ENCODE data around the gene EMID1. TPM values are rescaled to one million over a fixed set of nuclear protein-coding genes. Genes with fewer than 3 reads are reported as not detected.
"Not testable (repeated sequence)": the region's sequence is repeated elsewhere in the genome, so short reads cannot be mapped to it uniquely, and the experiment has no call there.

Gene EMID1
- total and polyA plus RNA-seq, 2 donors = 4.7 to 9.9 TPM

DNA sequence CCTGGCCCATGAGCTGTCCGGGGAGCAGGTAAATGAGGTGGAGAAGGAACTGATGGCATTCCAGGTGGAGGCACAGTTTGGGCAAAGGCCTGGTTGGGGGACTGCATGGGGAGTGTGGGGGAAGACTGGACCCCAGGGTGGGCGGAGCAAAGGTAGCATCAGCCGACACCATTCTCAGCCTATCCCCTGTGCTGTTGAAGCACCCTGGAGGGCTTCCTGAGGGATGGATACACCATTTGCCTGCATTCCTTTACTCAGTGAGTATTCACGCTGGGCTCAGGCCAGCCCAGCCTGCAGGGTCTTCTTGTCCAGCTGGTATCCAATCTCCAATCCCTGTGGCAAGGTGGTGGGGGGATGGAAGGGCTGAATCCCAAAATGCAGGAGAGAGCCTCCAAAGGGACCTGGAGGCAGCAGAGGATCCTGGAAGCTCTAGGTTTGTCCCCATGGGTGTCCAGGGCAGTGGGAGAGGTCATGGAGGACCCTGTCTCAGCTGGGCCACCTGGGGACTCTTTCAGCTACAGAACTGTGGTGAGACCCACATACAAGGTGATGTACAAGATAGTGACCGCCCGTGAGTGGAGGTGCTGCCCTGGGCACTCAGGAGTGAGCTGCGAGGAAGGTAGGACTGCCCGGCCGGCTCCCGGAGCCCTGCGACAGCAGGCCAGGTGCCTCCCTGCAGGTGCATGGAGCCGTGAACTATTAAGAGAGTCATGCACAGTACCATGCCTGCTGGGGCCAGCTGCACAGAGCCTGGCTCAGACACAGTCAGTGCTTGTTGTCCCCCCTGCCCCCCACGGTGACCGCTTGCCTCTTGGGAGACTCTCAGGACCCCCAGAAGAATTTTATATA is 9.5 kb downstream of the EMID1 start:
- H3K4me3 ChIP-seq (ENCODE audit: low read length in 2 of 2) = no peak overlapping the region
- no peaks in the 10 kb centered on the region for H3K4me1 ChIP-seq (ENCODE audit: control insufficient read depth in 2 of 2, insufficient read depth in 2 of 2, low read length in 2 of 2)
- WGBS = 96% methylated on average over 14 of the region's 14 CpGs
- no peak for DNase-seq (ENCODE audit: low read depth in 6 of 9, low spot score in 9 of 9)
- no peaks in the 10 kb centered on the region for H3K27me3 ChIP-seq (ENCODE audit: control insufficient read depth in 2 of 2, insufficient read depth in 1 of 2, low read length in 1 of 2)
- H3K36me3 ChIP-seq (ENCODE audit: control insufficient read depth in 2 of 2, insufficient read depth in 2 of 2, low read length in 1 of 2) = no peaks in the 10 kb centered on the region
- H3K9me3 ChIP-seq (ENCODE audit: control insufficient read depth in 2 of 2, insufficient read depth in 1 of 2, low read length in 1 of 2) = no peaks in the 10 kb centered on the region
- H3K27ac ChIP-seq (ENCODE audit: low read depth in 1 of 2, low read length in 1 of 2) = no peak overlapping the region

- Histone ChIP-seq H3K4me3 (ENCODE audit: low read length in 2 of 2) (no peak overlapping the region), H3K27me3 (ENCODE audit: control insufficient read depth in 2 of 2, insufficient read depth in 1 of 2, low read length in 1 of 2) (no peaks in the 10 kb centered on the region), H3K27ac (ENCODE audit: low read depth in 1 of 2, low read length in 1 of 2) (no peak overlapping the region), H3K9me3 (ENCODE audit: control insufficient read depth in 2 of 2, insufficient read depth in 1 of 2, low read length in 1 of 2) (no peaks in the 10 kb centered on the region), H3K4me1 (ENCODE audit: control insufficient read depth in 2 of 2, insufficient read depth in 2 of 2, low read length in 2 of 2) (no peaks in the 10 kb centered on the region), H3K36me3 (ENCODE audit: control insufficient read depth in 2 of 2, insufficient read depth in 2 of 2, low read length in 1 of 2) (no peaks in the 10 kb centered on the region)
- DNase-seq (ENCODE audit: low read depth in 6 of 9, low spot score in 9 of 9) = no peak
- 90% methylated on average over 14 of the region's 14 CpGs for WGBS
Observed at GRCh38 chr22:29216011-29216872, 10.5 kb downstream of the EMID1 start.

DNA sequence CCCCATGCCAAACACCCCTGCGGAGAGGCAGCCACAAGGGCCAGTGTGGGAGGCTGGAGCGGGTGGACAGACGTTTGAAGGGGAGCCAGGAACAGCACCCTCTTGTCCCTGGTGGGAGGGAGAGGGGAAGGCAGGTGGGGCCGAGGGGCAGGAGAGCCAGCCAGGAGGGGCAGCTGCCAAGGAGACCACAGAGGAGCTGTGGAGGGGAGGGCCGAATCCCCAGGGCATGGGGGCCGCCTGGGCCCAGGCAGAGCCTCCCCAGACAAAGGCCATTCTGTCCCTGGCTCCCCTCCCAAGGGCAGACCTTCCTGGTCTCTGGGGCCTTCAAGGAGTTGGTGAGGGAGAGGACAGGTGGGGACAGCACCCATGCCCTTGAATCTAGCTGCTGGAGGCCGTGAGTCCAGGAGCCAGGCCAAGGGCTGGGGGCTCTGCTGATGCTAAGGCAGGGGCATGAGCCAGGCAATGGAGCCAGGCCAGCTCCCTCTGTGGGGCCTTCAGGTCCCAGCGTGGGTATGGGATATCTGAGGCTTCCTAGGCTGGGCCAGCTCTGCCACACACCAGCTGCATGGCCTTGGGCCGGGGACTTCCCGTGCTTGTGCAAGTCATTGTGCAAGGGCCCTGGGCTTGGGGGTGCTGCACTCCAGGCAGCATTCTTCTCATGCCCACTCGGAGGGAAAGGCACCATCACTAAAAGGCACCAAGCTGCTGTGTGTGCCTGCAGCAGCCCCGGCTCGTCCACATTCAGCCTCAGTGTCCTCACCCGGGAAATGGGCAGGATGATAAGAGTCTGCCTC is 11.4 kb downstream of the EMID1 start:
- DNase-seq (ENCODE audit: low read depth in 6 of 9, low spot score in 9 of 9) = no peak
- no peaks in the 10 kb centered on the region for H3K9me3 ChIP-seq (ENCODE audit: control insufficient read depth in 2 of 2, insufficient read depth in 1 of 2, low read length in 1 of 2)
- no peaks in the 10 kb centered on the region for H3K4me1 ChIP-seq (ENCODE audit: control insufficient read depth in 2 of 2, insufficient read depth in 2 of 2, low read length in 2 of 2)
- 92% methylated on average over 14 of the region's 14 CpGs for WGBS
- H3K27ac ChIP-seq (ENCODE audit: low read depth in 1 of 2, low read length in 1 of 2) = no peak overlapping the region
- no peak overlapping the region for H3K4me3 ChIP-seq (ENCODE audit: low read length in 2 of 2)
- no peaks in the 10 kb centered on the region for H3K36me3 ChIP-seq (ENCODE audit: control insufficient read depth in 2 of 2, insufficient read depth in 2 of 2, low read length in 1 of 2)
- no peaks in the 10 kb centered on the region for H3K27me3 ChIP-seq (ENCODE audit: control insufficient read depth in 2 of 2, insufficient read depth in 1 of 2, low read length in 1 of 2)

- Histone ChIP-seq H3K27me3 (ENCODE audit: control insufficient read depth in 2 of 2, insufficient read depth in 1 of 2, low read length in 1 of 2) (no peaks in the 10 kb centered on the region), H3K4me3 (ENCODE audit: low read length in 2 of 2) (no peak overlapping the region), H3K36me3 (ENCODE audit: control insufficient read depth in 2 of 2, insufficient read depth in 2 of 2, low read length in 1 of 2) (no peaks in the 10 kb centered on the region), H3K27ac (ENCODE audit: low read depth in 1 of 2, low read length in 1 of 2) (no peak overlapping the region), H3K4me1 (ENCODE audit: control insufficient read depth in 2 of 2, insufficient read depth in 2 of 2, low read length in 2 of 2) (no peaks in the 10 kb centered on the region), H3K9me3 (ENCODE audit: control insufficient read depth in 2 of 2, insufficient read depth in 1 of 2, low read length in 1 of 2) (no peaks in the 10 kb centered on the region)
- no peak for DNase-seq (ENCODE audit: low read depth in 6 of 9, low spot score in 9 of 9)
- WGBS = 95% methylated on average over 13 of the region's 13 CpGs
Observed at GRCh38 chr22:29217827-29218757, 12.4 kb downstream of the EMID1 start.

GRCh38 chr22:29218758-29219408 is 13.2 kb downstream of the EMID1 start:
- no peak for DNase-seq (ENCODE audit: low read depth in 6 of 9, low spot score in 9 of 9)
- Histone ChIP-seq H3K4me3 (ENCODE audit: low read length in 2 of 2) (no peak overlapping the region), H3K27me3 (ENCODE audit: control insufficient read depth in 2 of 2, insufficient read depth in 1 of 2, low read length in 1 of 2) (no peaks in the 10 kb centered on the region), H3K9me3 (ENCODE audit: control insufficient read depth in 2 of 2, insufficient read depth in 1 of 2, low read length in 1 of 2) (no peaks in the 10 kb centered on the region), H3K4me1 (ENCODE audit: control insufficient read depth in 2 of 2, insufficient read depth in 2 of 2, low read length in 2 of 2) (no peaks in the 10 kb centered on the region), H3K27ac (ENCODE audit: low read depth in 1 of 2, low read length in 1 of 2) (no peak overlapping the region), H3K36me3 (ENCODE audit: control insufficient read depth in 2 of 2, insufficient read depth in 2 of 2, low read length in 1 of 2) (no peaks in the 10 kb centered on the region)
- WGBS = 98% methylated on average over 11 of the region's 11 CpGs

GRCh38 chr22:29219409-29219782 is 13.7 kb downstream of the EMID1 start:
- 92% methylated on average over 2 of the region's 2 CpGs for WGBS

DNA sequence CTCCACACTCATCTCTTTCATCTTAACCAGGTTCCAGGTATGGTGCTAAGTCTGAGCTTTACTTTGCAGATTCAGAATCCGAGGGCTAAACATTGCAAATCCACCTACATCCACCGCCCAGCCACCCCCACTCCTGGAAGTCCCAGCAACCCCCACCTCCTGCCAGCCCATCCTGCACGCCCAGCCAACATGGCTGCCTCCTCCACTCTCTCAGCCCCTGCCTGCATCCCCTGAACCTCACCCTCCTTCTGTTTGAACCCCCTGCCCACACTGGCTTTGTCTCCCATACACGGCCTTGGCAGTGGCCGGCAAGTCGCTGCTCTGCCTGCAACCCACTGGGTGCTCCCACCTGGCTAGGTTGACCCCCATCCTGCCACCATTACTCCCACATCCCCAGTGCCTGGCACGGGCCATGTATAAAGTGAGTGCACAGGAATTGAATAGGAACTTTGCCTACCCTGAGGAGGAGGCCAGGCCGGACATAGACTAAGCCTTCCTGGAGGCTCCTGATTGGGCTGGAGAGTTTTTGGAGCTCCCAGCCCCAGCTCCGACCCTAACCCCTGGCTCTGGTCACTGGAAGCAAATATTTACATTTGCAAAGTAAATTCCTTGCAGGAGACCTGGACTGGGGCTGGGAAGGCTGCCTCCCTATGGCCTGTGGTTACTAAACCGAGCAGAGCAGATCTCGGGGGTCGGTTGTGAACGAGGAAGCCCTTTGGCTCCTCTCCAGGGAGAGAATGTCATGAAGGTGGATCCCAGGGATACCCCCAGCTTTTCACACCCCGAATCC is 14.4 kb downstream of the EMID1 start:
- peaks cover 0 to 3% of the 10 kb centered on the region in 2 donors for H3K4me1 ChIP-seq (ENCODE audit: control insufficient read depth in 2 of 2, insufficient read depth in 2 of 2, low read length in 2 of 2)
- DNase-seq (ENCODE audit: low read depth in 6 of 9, low spot score in 9 of 9) = no peak
- H3K4me3 ChIP-seq (ENCODE audit: low read length in 2 of 2) = no peak overlapping the region
- H3K36me3 ChIP-seq (ENCODE audit: control insufficient read depth in 2 of 2, insufficient read depth in 2 of 2, low read length in 1 of 2) = no peaks in the 10 kb centered on the region
- H3K27me3 ChIP-seq (ENCODE audit: control insufficient read depth in 2 of 2, insufficient read depth in 1 of 2, low read length in 1 of 2) = no peaks in the 10 kb centered on the region
- H3K27ac ChIP-seq (ENCODE audit: low read depth in 1 of 2, low read length in 1 of 2) = no peak overlapping the region
- H3K9me3 ChIP-seq (ENCODE audit: control insufficient read depth in 2 of 2, insufficient read depth in 1 of 2, low read length in 1 of 2) = no peaks in the 10 kb centered on the region
- WGBS = 97% methylated on average over 14 of the region's 14 CpGs

More at GRCh38 chr22:29219409-29219782, 13.7 kb downstream of the EMID1 start:
- H3K9me3 ChIP-seq (ENCODE audit: control insufficient read depth in 2 of 2, insufficient read depth in 1 of 2, low read length in 1 of 2); H3K4me3 ChIP-seq (ENCODE audit: low read length in 2 of 2); DNase-seq (ENCODE audit: low read depth in 6 of 9, low spot score in 9 of 9); H3K27ac ChIP-seq (ENCODE audit: low read depth in 1 of 2, low read length in 1 of 2); H3K4me1 ChIP-seq (ENCODE audit: control insufficient read depth in 2 of 2, insufficient read depth in 2 of 2, low read length in 2 of 2); H3K36me3 ChIP-seq (ENCODE audit: control insufficient read depth in 2 of 2, insufficient read depth in 2 of 2, low read length in 1 of 2); H3K27me3 ChIP-seq (ENCODE audit: control insufficient read depth in 2 of 2, insufficient read depth in 1 of 2, low read length in 1 of 2): not testable (repeated sequence)

All from thymus (tissue), 11 donors.